GM12873 (cell line): ENCODE data around the gene VKORC1.

ENCODE experiments used
- TF ChIP-seq, protein P1 (sequence below): IDR thresholded peaks from 2 replicates; pipeline ENCODE4 v1.5.1; 2012; ENCODE audit warnings: low read depth, mild to moderate bottlenecking, moderate library complexity, low read length, control low read depth; ENCODE audit not compliant: insufficient read depth; ENCODE audit errors: missing control alignments

The VKORC1 gene

DNA sequence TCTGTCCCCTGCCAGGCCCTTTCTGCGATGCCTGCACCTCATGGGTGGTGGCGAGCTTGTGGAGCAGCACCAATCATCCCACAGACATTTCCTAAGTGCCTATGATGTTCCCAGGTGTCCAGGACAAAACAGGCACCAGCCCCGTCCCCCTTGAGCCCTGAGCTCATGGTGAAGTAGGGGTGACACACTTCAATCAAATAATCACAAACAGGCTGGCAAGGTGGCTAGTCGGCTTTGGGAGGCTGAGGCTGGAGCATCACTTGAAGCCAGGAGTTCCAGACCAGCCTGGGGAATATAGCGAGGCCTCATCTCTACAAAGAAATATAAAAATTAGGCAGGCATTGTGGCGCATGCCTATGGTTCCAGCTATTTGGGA, 41.7 kb upstream of the VKORC1 start:
- TF ChIP-seq, protein P1, sequence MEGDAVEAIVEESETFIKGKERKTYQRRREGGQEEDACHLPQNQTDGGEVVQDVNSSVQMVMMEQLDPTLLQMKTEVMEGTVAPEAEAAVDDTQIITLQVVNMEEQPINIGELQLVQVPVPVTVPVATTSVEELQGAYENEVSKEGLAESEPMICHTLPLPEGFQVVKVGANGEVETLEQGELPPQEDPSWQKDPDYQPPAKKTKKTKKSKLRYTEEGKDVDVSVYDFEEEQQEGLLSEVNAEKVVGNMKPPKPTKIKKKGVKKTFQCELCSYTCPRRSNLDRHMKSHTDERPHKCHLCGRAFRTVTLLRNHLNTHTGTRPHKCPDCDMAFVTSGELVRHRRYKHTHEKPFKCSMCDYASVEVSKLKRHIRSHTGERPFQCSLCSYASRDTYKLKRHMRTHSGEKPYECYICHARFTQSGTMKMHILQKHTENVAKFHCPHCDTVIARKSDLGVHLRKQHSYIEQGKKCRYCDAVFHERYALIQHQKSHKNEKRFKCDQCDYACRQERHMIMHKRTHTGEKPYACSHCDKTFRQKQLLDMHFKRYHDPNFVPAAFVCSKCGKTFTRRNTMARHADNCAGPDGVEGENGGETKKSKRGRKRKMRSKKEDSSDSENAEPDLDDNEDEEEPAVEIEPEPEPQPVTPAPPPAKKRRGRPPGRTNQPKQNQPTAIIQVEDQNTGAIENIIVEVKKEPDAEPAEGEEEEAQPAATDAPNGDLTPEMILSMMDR: no peak

DNA sequence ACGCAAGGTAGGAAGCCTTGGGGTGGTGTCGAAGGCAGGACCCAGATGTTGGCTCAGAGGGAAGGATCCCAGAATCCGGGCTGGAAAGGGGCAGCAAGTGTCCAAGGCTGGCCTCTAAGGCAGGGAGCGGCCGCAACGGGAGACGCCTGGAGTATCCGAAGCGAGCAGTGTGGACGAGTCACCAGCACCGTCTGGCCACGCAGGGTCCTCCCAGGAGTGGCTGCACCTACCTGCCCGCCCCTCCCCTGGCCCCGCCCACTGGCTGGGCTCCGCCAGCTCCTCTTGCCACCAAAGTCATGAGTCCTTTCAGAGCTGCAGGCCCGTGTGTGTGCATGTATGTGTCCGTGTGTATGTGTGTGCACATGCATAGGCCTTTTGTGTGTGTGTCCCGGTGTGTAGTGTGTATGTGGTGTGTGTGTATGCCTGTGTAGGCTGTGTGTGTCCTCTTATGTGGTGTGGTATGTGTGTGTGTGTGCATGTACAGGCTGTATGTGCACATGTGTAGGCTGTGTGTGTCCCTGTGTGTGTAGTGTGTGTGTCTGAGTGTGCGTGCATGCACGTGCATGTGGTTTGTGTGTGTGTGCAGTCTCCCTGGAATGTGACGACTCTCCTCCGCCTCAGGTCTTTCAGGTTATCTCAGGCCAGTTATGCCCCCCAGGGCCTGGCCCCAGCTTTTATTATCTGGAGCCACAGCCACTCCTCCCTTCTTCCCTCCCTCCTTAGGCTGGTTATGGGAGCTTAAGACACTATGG, 41.1 kb upstream of the VKORC1 start, which contains the start of gene PRSS8:
TSS of gene PRSS8 (minus strand) at position 193 of the 752 bp plus-strand sequence. CDS start 229 bp downstream, outside the sequence.
- TF ChIP-seq, protein P1: no peak

DNA sequence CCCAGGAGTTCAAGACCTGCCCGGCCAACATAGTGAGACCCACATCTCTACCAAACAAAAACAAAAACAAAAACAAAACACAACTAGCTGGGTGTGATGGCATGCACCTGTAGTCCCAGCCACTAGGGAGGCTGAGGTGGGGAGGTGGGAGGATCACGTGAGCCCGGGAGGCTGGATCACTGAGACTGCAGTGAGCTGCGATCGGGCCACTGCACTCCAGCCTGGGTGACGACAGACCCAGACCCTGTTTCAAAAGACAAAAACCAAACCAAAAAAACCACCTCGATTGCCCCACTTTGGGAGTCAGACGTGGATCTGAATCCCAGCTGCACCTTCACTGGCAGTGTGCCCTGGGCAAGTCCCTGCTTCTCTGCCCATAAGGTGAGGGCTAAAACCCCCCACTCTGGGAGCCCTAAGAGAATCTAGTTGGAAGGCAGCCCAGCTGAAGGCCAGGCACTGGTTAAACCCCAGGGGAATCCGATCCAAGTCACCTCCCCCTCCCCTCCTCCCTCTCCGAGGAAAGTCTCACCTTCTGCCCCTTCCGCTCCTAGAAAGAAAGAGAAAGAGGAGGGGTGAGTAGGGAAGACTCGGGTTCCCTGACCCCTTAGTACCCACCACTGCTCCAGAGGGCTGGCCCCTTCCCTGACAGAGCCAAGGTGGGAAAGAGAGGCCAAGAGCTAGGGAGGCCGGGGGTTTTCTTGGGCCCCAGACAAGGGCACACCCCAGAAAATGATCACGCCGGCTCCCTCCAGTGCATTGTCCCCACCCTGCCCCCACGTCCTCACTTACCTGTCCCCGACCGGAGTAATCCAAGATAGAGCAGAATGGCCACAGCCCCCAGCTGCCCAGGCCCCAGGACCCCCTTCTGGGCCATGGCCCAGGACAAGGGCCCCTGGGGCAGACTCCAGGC, 40.3 kb upstream of the VKORC1 start:
- TF ChIP-seq, protein P1: no peak

DNA sequence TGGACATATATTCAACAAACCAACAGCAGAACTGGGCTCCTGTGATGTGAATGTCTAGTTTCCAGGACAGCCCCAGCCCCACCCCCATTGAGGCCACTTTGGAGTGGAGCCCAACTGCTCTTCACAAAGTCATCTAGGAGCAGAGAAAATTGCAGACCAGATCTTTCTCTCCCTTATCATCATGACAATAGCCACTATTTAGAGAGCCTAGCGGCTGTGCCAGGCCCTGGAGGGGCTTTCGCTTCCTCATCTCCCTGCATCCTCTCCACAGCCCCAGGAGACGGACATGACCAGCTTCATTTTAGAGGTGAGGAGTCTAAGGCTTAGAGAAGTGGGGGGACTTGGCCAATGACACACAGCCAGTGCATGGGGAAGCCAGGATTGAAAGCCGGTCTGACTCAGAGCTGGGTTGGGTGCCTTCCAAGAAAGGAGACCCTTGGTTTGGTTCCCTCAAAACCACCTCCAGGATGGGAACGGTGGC, 39.5 kb upstream of the VKORC1 start:
- TF ChIP-seq, protein P1: no peak

DNA sequence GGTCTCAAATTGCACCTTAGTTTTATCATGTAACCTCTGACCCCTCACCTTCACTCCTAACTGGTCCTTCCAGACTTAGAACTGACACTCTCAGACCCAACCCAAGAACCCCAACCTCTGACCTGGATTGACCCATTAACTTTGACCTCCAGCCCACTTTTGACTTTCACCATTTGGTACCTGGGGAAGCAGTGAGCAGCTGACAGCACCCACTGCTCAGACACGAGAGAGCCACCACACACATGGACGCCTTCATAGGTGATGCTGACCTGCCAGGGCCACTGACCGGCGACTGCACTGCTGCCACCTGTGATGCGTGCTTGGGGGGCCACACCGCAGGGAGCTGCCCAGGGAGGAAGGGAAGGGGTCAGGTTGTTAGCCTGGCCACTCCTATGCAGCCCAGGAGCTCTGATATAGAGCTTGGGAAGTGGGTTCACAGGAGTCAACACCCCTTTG, 38.5 kb upstream of the VKORC1 start:
- TF ChIP-seq, protein P1: no peak

DNA sequence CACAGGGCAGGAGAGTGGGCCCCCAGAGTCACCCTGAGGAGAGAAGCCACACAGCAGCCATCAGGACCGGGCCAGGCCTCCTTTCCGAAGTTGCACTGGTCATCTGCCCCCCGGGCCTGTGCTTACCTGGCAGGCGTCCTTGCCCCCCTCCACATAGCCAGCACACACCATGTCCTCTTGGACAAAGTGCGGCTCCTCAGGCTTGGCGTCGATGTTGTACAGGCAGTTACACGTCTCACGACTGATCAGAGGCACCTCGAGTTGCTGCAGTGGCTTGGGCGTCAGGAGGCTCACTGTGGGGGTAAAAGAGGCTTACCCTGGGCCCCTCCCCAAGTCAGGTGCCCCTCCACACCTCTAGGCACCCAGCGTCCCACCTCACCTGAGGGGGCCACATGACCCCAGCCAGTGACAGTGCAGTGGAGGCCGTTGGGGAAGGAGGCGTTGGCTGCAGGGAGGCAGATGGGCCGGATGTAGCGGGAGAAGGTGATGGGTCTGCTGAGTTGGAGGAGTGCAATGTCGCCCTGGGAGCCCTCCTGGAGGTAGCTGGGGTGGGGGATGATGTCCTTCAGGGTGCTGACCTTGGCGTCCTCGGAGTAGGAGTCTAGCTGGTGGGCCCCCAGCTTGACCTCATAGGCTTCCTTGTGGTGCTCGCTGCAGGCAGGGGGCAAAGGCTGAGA, 37.8 kb upstream of the VKORC1 start:
- TF ChIP-seq, protein P1: no peak
